Stimulated activated CD8-positive, alpha-beta memory T cell treated with anti-CD3 and anti-CD28 coated beads, Interleukin-12 subunit alpha, Interleukin-12 subunit beta, amount 100 ng/mL, for 24 hours (primary cell): ENCODE data around the gene FRRS1.

Experiments used
- DNase-seq: peaks from one replicate; pipeline ENCODE4 v3.0.0-alpha.2; 2020; ENCODE audit errors: extremely low read depth

Gene FRRS1

GRCh38 chr1:99728494-99729235, 37.8 kb downstream of the FRRS1 start:
- DNase-seq = no peak

GRCh38 chr1:99727575-99728185, 38.8 kb downstream of the FRRS1 start:
- no peak for DNase-seq

- DNase-seq = no peak
Measured at GRCh38 chr1:99726818-99727217, 39.6 kb downstream of the FRRS1 start.

GRCh38 chr1:99726407-99726806, 40.0 kb downstream of the FRRS1 start:
- DNase-seq = no peak

- DNase-seq = no peak
Measured at GRCh38 chr1:99725996-99726395, 40.4 kb downstream of the FRRS1 start.

GRCh38 chr1:99723251-99723650, 43.2 kb downstream of the FRRS1 start:
- DNase-seq = no peak

- no peak for DNase-seq
Measured at GRCh38 chr1:99717005-99717404, 49.4 kb downstream of the FRRS1 start.

- DNase-seq = no peak
Measured at GRCh38 chr1:99713006-99713405, 53.4 kb downstream of the FRRS1 start.

GRCh38 chr1:99710994-99711393, 55.4 kb downstream of the FRRS1 start:
- no peak for DNase-seq

- no peak for DNase-seq
Measured at GRCh38 chr1:99707535-99708142, 58.8 kb downstream of the FRRS1 start.

- DNase-seq = no peak
Measured at GRCh38 chr1:99705385-99705784, 61.0 kb downstream of the FRRS1 start.

GRCh38 chr1:99704356-99704816, 62.0 kb downstream of the FRRS1 start:
- DNase-seq = no peak

GRCh38 chr1:99702221-99702620, 64.2 kb downstream of the FRRS1 start:
- DNase-seq = no peak

GRCh38 chr1:99700020-99700419, 66.4 kb downstream of the FRRS1 start:
- no peak for DNase-seq

GRCh38 chr1:99697580-99697979, 68.9 kb downstream of the FRRS1 start:
- no peak for DNase-seq

GRCh38 chr1:99696616-99697015, 69.8 kb downstream of the FRRS1 start:
- DNase-seq = no peak

GRCh38 chr1:99691175-99691574, 75.3 kb downstream of the FRRS1 start:
- DNase-seq = no peak

GRCh38 chr1:99685516-99686180, 80.8 kb downstream of the FRRS1 start:
- DNase-seq = no peak

- no peak for DNase-seq
Measured at GRCh38 chr1:99682291-99682751, 84.1 kb downstream of the FRRS1 start.

- DNase-seq = no peak
Measured at GRCh38 chr1:99681583-99681982, 84.9 kb downstream of the FRRS1 start.

GRCh38 chr1:99680270-99680669, 86.2 kb downstream of the FRRS1 start:
- no peak for DNase-seq

- no peak for DNase-seq
Measured at GRCh38 chr1:99677416-99677815, 89.0 kb downstream of the FRRS1 start.
